GM18508 (cell line): ENCODE data around the gene FAM3D.
A peak's percentile ranks its signal among the peaks of the same experiment; 100 is the strongest.
"Not testable (repeated sequence)": the region's sequence is repeated elsewhere in the genome, so short reads cannot be mapped to it uniquely, and the experiment has no call there.

ENCODE experiments used
- ATAC-seq: cut with Tn5 transposase; IDR thresholded peaks from one replicate; pipeline ENCODE4 v1.9.1; 2021; ENCODE audit warnings: moderate number of reproducible peaks; ENCODE audit not compliant: insufficient read depth, unreplicated experiment

The FAM3D gene, protein sequence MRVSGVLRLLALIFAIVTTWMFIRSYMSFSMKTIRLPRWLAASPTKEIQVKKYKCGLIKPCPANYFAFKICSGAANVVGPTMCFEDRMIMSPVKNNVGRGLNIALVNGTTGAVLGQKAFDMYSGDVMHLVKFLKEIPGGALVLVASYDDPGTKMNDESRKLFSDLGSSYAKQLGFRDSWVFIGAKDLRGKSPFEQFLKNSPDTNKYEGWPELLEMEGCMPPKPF

DNA sequence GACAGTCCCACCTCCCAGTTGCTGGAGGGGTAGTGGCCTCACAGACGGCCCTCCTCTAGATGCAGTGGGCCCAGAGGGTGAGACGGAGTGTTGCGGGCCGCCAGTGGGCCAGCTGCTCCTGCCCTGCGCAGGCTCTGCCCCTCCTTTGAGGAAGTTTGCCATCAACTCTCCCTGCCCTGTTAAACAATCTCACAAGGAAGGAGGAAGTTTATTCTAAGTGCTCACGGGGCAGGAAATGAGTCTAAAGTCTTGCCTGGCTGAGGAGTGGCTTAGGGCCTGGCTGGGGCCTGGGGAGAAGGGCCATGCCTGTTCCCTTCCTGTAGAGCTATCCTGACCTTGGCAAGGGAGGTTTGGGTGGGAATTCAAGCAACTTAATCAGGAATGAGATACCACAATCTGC is at the start of gene FAM3D:
FAM3D (minus strand) TSS at position 92 of the 400 bp plus-strand sequence. CDS start 11,211 bp downstream, outside the sequence.
- ATAC-seq, result no peak

DNA sequence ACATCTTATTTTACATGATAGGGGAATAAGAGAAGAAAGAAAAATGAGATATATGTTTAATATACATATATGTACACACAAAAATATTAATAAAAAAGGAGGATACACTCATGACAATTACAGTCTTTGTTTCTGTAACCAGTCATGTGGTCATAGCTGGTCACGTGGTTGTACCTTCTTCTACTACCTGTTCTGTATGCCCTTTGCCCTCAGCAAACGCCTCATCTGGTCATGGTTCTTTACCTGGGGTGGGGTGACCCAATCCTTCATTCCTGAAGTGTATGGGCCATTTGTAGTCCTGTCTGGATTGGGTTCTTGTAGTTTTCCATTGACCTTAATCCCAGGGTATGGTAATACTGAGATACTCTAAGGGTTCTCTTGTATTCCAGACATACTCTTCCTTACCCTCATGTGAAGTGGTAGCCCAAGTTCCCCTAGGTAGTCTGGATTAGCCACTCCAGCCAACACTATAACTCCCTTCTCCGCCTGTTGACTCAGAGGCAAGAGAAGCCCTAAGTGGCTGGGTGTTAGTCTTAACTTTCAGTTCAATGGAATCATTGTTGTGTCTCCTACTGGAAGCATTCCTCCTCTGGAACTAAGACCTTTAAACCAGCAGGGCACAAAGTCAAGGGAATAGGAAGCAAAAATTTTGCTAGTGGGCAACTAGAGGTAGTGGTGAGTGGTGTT is 47.3 kb upstream of the FAM3D start:
- ATAC-seq, result no peak

DNA sequence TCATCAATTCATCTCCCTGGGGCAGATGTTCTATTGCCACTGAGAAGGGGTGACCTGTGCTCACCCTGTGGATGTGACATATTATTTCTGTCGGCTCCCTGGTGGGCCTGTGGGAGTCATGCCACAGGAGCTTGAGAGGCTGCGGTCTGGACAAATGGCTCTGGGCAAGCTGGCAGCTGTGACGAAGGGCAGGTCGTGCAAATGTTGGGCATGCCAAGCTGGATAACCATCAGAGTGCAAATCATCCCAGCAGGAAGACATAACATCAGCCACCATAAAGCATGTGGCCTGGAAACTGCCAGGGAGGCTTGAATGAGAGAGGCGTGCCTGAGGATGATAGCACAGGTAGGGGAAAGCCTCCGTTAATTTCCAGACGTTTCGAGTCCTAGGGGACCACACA is 45.3 kb upstream of the FAM3D start:
- no peak for ATAC-seq

DNA sequence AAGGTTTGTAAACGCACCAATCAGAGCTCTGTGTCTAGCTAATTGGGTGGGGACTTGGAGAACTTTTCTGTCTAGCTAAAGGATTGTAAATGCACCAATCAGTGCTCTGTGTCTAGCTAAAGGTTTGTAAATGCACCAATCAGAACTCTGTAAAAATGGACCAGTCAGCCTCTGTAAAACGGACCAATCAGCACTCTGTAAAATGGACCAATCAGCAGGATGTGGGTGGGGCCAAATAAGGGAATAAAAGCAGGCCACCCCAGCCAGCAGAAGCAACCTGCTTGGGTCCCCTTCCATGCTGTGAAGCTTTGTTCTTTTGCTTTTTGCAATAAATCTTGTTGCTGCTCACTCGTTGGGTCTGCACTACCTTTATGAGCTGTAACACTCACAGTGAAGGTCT is 42.4 kb upstream of the FAM3D start:
- not testable (repeated sequence) for ATAC-seq

DNA sequence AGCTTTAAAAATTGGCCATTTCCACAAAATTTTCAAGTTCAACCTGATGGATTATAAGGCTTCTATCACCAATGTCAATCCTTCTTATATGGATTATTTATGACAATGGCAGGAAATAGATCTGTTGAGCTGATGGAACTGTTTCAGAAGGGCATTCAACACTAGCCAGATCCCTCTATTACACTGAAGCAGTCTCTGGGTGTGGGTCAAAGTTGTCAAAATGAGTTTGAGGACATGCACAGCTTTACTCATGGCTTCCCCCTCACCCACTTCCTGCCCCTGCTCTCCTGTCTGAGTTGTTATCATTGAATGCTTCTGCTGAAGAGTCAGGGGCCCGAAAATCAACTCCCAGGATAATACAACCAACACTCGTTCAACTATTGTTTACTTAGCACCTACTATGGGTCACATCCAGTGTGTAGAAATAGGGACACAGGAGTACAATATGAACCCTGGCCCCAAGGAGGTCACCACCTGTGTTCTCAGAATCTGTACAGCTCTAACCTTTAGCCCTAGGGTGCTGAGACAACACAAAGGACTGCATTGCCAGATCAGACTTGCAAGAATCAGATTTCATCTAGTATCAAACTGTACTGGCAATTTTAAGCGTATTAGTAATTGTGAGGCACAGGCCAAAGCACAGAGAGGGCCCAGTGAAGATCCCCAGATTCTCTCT is 41.7 kb upstream of the FAM3D start:
- ATAC-seq, result no peak

DNA sequence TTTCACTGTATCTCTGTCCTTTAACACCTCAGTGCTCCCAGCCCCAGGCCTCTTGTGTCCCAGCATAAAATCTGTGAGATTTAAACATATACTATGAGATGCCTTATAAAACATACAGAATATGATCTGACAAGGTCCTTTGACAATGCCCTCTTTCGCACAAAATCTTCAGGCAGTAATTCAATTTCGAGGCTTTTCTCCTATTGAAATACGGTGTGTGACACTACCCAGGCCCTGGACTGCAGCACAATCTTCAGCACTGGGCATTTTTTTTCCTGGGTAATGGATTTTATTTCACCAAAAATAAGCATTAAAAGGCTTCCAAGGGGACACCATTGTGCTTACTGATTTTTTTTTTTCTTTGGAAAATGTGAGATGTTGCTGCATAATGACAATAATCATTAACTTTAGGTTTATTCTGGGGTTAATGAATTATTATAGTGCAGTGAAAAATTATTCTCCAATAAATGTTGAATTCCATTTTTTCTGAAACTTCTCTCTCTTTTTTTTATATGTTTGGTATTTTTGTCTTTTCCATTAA is 40.9 kb upstream of the FAM3D start:
- no peak for ATAC-seq

DNA sequence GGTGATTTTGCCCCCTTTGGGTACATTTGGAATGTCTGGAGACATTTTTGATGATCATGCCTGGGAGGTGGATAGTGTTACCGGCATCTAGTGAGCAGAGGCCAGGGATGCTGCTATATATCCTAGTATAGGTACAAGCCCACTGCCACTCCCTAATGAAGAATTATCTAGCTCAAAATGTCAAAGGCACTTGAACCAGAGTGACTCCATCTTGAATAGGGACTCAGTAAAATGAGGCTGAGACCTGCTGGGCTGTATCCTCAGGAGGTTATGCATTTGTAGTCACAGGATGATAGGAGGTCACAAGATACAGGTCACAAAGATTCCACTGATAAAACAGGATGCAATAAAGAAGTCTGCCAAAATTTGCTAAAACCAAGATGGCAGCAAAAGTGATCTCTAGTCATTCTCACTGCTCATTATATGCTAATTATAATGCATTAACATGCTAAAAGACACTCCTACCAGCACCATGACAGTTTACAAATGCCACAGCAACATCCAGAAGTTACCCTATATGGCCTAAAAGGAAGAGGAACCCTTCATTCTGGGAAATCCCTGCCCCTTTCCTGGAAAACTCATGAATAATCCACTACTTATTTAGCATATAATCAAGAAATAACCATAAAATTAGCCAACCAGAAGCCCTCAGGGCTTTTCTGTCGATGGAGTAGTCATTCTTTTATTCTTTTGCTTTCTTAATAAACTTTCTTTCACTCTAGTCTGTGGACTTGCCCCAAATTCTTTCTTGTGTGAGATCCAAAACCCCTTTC is 40.0 kb upstream of the FAM3D start:
- no peak for ATAC-seq

DNA sequence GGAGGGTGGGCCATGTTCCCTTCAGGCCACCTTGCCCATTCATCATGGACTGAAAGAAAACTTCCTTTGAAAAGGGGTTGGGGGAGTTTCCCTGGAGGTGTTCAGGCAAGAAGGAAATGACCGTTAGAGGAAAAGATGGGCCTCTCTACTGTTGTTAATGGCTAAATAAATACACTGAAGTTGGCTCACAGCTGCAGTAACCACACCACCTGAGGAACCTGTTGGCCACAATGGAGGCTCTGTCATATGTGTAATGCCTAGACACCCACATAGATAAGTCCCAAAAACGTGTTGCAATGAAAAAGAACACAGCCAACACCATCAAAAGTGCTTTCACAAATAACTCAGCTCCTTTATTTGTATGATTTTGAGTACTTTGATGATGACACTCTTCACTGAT is 38.2 kb upstream of the FAM3D start:
- no peak for ATAC-seq

DNA sequence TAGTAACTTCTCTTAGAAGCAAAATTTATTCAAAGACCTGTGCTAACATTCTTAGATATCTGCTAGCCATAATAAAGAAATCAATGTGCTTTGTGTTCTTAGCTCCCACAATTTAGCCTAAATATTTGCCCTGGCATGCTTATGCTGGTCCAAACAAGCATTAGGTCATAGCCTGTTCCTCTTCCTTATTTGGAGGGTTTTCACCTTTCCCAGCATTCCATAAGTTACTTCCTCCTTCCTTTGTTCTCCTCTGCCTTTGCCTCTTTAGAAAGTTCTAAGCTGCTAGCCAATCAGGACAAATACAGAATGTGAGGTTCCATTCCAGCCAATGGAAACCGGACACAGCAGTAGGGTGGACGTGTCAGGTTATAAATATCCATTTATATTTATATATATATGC is 37.7 kb upstream of the FAM3D start:
- not testable (repeated sequence) for ATAC-seq

DNA sequence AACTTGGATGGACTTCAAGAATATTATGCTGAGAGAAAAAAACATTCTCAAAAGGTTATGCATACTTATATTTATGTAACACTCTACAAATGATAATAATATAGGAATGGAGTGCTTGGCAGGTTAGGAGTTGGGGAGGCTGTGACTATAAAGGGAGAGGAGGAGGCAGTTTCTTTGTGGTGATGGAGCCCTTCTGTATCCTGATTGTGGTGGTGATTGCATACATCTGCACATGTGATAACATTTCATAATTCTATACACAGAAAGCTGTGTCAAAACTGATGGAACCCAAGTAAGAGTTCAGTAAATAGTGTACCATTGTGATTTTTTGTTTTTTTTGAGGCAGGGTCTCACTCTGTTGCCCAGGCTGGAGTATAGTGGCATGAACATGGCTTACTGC is 31.7 kb upstream of the FAM3D start:
- no peak for ATAC-seq

DNA sequence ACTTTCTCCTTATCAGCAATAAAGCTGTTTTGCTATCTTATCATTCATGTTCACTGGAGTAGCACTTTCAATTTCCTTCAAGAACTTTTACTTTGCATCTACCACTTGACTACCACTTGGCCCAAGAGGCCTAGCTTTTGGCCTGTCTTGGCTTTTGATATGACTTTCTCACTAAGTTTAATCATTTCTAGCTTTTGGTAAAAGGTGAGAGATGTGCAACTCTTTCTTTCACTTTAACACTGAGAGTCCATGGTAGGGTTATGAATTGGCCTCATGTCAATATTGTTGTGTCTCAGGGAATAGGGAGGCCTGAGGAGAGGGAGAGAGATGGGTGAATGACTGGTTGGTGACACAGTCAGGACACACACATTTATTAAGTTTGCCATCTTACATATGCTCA is 31.0 kb upstream of the FAM3D start:
- ATAC-seq, result peak; percentile 71

DNA sequence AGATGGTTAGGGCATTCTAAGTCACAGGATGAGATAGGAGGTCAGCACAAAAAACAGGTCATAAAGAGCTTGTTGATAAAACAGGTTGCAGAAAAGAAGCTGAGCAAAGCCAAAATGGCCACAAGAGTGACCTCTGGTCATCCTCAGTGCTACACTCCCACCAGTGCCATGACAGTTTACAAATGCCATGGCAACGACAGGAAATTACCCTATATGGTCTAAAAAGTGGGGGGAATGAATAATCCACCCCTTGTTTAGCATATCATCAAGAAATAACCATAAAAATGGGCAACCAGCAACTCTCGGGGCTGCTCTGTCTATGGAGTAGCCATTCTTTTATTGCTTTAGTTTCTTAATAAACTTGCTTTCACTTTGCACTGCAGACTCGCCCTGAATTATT is 30.2 kb upstream of the FAM3D start:
- not testable (repeated sequence) for ATAC-seq

DNA sequence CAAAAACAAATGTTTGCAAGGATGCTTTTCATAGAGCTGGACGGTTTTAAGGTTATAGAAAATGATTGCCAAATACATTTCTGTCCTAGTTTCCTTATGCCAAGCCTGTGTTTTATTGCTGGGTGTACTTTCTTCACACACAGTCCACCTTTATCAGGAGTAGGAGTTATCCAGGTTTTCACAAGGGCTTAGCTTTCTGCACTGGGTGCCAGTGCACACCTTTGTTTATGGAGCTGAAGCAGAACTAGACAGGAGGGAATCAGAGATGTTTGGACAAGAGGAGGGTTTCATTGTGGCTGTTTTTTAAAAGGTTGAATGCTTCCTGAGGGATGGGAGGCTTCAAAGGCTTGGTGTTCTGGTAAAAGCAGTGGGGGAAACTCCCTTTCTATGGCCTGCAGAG is 29.5 kb upstream of the FAM3D start:
- no peak for ATAC-seq

DNA sequence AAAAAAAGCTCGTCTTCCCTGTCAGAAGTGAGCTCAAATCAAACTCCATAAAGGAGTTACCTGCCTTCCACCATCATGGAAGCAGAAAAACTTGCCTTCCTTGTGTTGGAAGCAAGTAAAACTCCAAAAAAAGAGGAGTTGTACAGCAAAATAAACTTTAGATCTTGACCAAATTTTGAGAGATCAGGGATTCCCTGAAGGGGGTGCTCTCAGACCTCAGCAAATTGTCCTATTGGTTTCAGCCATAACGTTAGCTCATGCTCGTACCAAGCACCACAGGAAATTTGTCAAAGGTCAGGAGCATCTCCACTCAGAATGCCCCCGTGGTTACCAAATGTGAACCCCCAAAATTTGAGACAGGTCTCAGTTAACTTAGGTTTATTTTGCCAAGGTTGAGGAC is 28.7 kb upstream of the FAM3D start:
- not testable (repeated sequence) for ATAC-seq

DNA sequence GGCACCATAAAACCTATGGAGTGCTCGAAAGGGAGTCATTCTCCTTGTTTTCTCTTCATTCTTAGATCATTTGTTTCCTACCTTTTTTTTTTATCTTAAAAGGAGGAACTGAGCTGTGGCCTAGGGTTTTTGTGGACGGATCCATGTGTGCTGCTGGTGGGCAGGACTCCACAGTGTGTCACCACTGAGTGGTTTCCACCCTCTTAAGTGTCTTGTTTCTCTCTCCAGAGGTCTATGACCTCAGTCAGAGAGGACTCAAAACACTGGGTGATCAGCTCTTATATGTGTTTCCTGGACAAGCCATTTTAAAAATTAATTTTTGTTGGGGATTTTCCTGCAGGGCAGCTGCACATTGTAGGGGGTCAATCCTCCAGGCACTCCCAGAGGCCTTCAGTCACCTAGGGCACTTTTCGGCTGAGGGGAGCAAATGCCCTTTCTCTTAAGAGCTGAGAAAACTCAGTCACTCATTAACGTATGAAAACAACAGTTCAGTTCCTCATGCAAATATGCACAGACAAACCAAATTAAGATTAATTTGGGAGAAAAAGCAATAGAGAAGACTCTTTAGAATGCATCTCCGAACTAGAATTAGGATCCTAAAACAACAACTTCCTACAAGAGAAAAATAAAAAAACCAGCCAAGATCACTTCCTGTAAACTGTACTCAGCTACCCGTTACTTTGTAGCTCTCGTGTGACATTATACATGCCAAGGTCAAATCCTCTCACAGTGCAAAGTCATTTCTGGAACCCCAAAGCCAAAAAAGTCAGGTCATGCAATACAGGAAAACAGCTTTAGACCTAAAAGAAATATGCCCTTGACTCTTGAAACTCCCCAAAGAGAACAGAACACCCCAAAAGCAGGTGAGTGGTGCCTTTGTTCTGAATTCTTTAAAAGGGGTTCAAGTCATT is 27.6 kb upstream of the FAM3D start:
- peak; percentile 54 for ATAC-seq

DNA sequence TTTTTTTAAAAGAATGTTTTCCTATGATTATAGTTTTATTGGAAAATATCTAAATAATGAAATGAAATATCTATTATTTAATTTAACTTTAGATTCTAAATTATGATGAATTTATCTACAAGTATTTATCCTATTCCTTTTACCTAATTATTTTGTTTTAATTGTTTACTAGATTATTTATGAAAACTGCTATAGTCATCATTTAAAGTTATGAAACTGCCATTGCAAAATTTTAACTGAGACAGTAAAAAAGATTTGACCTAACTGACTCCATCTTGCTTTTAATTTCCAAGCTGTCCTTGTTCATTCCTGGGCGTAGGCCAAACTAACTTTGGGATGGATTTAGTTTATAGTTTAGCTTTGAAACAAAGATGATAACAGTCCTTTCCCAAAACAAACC is 25.9 kb upstream of the FAM3D start:
- ATAC-seq, result no peak

DNA sequence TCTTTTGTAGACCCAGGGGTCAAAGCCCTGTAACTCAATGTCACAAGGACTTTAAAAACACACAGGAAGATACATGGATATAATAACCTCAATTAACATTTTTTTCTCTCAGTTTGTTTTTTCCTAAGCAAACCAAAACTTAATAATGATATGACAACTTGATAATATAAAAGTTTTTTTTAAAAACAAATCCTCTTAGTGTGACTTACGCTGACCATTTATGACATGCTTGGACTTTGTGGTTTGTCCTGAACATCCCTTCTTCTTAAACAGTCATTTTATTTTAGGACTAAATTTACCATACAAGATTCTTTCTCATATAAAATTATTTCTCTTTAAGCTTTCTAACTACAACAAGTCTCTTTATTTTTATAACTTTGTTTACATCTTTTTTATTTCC is 25.4 kb upstream of the FAM3D start:
- ATAC-seq, result no peak

DNA sequence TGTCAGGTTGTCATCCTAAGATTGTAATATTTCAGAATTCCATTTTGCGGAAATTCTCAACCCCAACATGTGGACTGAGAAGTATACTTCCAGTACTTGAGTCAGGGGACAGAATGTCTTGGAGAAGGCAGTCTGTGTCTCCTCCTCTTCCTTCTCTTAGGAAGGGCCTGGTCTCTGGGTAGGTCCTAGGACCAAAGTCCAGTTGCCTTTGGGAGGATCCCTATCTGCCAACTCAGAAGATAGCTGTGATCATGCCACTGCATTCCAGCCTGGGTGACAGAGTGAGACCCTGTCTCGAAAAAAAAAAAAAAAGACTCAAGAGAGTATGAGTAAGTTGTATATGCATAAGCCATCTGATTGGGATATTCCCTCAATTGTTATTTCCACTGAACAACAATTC is 23.9 kb upstream of the FAM3D start:
- ATAC-seq, result no peak

DNA sequence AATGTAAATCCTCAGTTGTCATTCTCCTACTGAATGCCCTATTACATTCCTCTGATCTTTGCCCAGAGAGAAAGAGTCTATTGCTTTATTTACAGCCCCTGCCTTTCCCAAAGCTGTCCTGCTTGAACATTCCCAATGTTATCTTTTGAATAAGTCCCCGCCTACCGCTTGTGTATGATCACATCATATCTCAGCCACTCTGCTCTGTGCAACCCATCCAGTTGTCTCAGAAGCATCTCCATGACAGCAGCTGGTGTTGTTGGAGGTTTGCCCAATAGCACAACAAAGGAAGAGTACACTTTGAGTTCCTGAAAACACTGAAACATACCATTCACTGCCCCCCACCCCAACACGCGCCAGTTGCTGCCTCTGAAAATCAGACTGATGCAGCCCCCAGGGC is 22.0 kb upstream of the FAM3D start:
- no peak for ATAC-seq

DNA sequence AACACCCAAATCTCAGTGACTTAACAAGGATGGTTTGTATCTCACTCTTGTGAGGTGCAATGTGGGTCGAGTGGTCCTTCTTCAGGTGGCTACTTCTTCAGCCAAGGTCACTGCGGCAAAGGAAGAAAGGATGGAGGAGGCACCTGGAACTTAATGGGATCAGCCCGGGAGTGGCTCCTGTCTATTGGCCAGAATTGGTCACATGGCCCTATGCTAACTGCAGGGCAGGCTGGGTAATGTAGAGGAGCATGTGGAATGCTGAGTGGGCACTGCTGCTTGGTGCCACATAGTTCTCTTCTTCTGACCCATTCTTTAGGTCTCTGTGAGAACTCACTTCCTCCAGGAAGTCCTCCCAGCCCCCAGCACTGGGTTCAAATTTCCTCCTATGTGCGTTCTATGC is 20.3 kb upstream of the FAM3D start:
- ATAC-seq, result no peak
